Measurements from ENCODE around the gene CEP250.

The CEP250 gene

GRCh38 chr20:35568645-35569044 lies 113.2 kb downstream of the CEP250 start (continued):
- no peak for TF ChIP-seq PATZ1 (tag by site-specific recombination; IDR thresholded peaks at IDR 0.05)

All from HEK293 (cell line).